RWPE2 (cell line): ENCODE measurements around the gene PIK3R1.

ENCODE experiments used
- ATAC-seq: fragments of 200-7000 bp; cut with Tn5 transposase; 3 replicates; pipeline ENCODE4 v1.9.1; 2021; ENCODE audit warnings: low read depth
- DNase-seq: peaks from one replicate; pipeline ENCODE4 v3.0.0-alpha.2; 2020; ENCODE audit warnings: low spot score
- H3K27ac ChIP-seq: fragments of 450-650 bp; 2 replicates; pipeline ENCODE4 v1.5.1; 2017; ENCODE audit warnings: mild to moderate bottlenecking; ENCODE audit not compliant: poor library complexity, severe bottlenecking
- H3K27me3 ChIP-seq: fragments of 250-450 bp; sonication (Bioruptor Pico); 2 replicates; pipeline ENCODE4 v1.5.1; 2021; ENCODE audit warnings: mild to moderate bottlenecking, moderate library complexity; ENCODE audit not compliant: insufficient read depth, poor library complexity, severe bottlenecking
- H3K36me3 ChIP-seq: fragments of 250-450 bp; sonication (Bioruptor Pico); 2 replicates; pipeline ENCODE4 v1.5.1; 2020; ENCODE audit warnings: low read depth, mild to moderate bottlenecking, moderate library complexity
- H3K4me1 ChIP-seq: fragments of 250-450 bp; sonication (Bioruptor Pico); 2 replicates; pipeline ENCODE4 v1.5.1; 2021; ENCODE audit warnings: mild to moderate bottlenecking, moderate library complexity; ENCODE audit not compliant: insufficient read depth, poor library complexity, severe bottlenecking
- H3K4me3 ChIP-seq: fragments of 250-450 bp; sonication (Bioruptor Pico); 2 replicates; pipeline ENCODE4 v1.5.1; 2021; ENCODE audit warnings: mild to moderate bottlenecking, moderate library complexity; ENCODE audit not compliant: severe bottlenecking
- H3K9me3 ChIP-seq: fragments of 250-450 bp; sonication (Bioruptor Pico); 2 replicates; pipeline ENCODE4 v1.5.1; 2021; ENCODE audit warnings: mild to moderate bottlenecking, moderate library complexity; ENCODE audit not compliant: severe bottlenecking
- TF ChIP-seq, protein P1 (sequence below): fragments of 450-650 bp; IDR thresholded peaks from one replicate; pipeline ENCODE4 v1.5.1; 2017; ENCODE audit warnings: mild to moderate bottlenecking, moderate library complexity; ENCODE audit not compliant: poor library complexity, severe bottlenecking

The PIK3R1 gene

DNA sequence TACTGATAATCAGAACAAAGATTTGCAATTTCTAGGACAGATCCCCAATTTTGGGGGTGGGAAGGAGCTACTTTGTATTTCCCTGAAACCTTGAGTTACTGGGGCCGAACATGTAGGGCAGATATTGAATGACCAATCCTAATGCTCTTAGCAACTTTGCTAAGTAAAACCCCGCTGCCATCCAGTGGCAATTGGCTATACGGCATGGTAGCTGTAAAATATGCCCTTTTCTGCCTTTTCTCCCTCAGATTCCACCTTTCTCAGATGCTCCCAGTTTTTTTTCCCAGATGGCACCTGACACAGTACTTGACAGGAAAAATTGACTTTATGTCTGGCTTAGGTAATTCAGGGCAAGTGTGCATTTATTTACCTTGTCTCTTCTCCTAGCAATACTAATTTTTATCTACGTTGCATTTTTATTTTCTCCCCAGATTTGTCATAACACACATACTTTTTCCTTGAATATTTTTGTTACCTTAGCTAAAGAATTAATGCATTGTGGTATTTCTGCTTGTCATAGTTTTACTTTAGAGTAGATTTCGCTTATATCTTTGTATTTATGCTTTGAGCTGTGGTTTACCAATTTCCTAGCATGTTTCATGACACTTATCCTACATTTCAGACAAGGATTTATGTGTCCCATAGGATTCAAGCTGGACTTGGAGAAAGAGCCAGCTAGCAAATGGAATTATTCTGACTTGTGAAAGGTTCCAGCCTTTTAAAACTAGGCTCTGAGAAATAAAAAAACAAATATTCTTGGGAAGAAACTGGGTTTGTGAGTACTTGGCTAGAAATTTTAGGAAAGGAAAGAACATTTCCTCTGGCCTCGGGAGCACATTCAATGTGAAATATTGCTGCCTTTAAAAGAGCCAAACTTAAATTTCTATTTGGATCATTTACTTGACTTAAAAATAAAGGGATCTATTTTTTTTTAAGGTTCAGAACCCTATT lies 37.4 kb downstream of the PIK3R1 start:
- no peaks in the 10 kb centered on the region for H3K9me3 ChIP-seq
- H3K4me3 ChIP-seq: no peak overlapping the region
- DNase-seq (no peak), ATAC-seq (peak; percentile 81)
- H3K27ac ChIP-seq: peak overlapping the region; percentile 55
- H3K4me1 ChIP-seq: peaks cover 20% of the 10 kb centered on the region
- no peaks in the 10 kb centered on the region for H3K27me3 ChIP-seq
- 0 out of 2 replicates have a peak, but pooled peaks cover 4% of the 10 kb centered on the region for H3K36me3 ChIP-seq
- TF ChIP-seq, protein P1, sequence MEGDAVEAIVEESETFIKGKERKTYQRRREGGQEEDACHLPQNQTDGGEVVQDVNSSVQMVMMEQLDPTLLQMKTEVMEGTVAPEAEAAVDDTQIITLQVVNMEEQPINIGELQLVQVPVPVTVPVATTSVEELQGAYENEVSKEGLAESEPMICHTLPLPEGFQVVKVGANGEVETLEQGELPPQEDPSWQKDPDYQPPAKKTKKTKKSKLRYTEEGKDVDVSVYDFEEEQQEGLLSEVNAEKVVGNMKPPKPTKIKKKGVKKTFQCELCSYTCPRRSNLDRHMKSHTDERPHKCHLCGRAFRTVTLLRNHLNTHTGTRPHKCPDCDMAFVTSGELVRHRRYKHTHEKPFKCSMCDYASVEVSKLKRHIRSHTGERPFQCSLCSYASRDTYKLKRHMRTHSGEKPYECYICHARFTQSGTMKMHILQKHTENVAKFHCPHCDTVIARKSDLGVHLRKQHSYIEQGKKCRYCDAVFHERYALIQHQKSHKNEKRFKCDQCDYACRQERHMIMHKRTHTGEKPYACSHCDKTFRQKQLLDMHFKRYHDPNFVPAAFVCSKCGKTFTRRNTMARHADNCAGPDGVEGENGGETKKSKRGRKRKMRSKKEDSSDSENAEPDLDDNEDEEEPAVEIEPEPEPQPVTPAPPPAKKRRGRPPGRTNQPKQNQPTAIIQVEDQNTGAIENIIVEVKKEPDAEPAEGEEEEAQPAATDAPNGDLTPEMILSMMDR: peak; percentile 96

DNA sequence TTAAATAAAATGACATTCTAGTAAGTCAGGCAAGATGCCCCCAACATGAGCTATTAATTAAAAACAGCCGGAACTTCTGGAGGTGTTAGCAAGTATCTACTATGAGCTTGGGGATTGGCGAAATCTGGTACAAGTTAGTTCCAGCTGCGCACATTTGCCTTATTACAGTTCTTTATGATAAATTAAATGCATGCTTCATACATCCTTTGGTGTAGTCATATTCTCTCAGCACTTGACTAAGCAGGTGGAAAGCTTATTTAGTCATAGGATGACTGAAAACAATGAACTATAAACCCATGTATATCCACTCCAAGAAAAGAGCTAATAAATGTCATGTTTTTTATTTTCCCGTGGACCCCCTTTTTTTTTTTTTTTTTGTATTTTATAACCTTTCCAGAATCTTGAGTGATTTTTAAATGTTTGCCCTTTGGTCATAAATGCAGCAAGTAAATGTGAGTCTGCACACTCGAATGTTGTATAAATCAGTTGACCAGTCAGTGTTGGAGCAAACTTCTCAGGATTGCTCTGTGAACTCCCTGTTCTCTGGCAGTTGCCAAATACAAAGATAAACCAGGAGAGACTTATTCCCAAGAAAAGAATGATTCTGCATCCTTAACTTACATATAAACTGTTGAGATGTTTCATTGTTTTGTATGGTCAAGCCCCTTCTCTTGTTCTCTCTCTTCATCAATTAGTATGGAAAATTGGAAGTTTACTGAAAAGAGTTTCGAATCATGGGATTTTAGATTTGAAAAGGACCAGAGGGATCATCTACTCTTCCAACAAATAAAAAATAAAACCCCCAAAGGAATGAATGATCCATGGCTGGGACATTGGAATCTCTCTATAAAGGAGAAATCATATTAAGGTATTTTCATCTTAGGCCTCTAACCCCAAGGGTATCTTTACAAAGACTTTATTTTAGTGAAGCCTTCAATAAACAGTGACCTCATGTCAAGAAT lies 38.3 kb downstream of the PIK3R1 start:
- no peak overlapping the region for H3K27ac ChIP-seq
- no peak overlapping the region for H3K4me3 ChIP-seq
- H3K9me3 ChIP-seq: no peaks in the 10 kb centered on the region
- no peak for ATAC-seq
- no peaks in the 10 kb centered on the region for H3K27me3 ChIP-seq
- DNase-seq: no peak
- H3K36me3 ChIP-seq: 0 out of 2 replicates have a peak, but pooled peaks cover 4% of the 10 kb centered on the region
- peaks cover 20% of the 10 kb centered on the region for H3K4me1 ChIP-seq
- TF ChIP-seq, protein P1: no peak

DNA sequence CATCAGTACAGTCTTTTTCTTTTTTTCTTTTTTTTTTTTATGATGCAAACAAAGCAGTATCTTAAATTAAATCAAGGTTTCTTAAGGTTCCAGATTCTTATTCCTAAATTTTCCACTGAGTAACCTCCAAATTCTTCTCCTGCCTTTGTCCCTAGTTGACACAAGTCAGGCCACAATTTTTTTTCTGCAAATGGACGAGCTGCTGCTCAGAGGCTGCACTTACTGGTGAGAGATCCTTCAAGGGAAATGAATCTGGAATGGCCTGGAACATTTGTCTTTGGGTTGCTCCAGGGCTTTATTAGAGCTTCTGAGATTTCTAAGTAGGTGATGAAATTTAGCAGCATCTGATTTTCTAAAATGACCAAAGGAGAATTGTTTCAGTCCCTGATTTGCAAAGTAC lies 39.3 kb downstream of the PIK3R1 start:
- H3K36me3 ChIP-seq: peaks cover 4% of the 10 kb centered on the region; the same call in 1 of the 2 replicates
- H3K27me3 ChIP-seq: no peaks in the 10 kb centered on the region
- DNase-seq (no peak), ATAC-seq (no peak)
- no peaks in the 10 kb centered on the region for H3K9me3 ChIP-seq
- H3K4me1 ChIP-seq: peaks cover 20% of the 10 kb centered on the region
- TF ChIP-seq, protein P1: no peak
- H3K4me3 ChIP-seq: no peak overlapping the region
- H3K27ac ChIP-seq: no peak overlapping the region

DNA sequence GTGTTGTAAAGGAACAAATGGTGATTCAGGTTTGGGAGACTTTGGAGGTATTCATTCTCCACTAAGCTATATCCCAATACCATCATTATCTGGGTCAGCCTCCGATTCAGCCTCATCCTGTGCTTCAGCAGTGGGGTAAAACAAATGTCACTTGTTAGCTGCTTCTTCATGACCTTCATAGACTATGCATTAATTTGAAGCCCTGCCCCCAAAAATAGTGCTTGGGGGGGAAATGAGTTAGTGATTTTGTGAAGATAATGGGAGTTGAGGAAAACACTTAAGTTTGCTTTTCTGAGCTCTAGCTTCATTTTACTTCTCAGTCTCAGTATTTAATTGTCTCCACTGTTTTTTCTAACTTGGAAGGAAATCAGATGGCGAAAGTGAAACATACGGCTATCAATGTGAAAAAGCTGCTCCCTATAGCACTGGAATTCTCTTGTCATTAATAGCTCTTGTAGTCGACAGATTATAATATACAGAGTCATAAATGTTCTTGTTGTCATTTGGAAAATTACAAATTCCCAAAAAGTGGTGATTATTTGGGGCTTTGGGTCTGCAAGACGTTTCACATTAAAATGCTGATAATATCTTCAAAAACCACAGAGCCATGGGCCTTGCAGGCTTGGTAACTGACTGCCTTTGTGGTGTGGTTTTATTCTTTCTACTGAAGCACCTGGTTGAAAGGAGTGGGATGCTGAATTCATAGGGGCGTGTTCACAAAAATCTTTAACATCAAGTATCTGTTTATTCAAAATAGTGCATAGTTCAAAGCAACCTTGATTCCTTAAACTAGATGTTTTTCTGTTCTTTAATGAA lies 40.0 kb downstream of the PIK3R1 start:
- Histone ChIP-seq H3K9me3 (no peaks in the 10 kb centered on the region), H3K27me3 (no peaks in the 10 kb centered on the region), H3K4me3 (no peak overlapping the region)

More for the DNA sequence above, 40.0 kb downstream of the PIK3R1 start:
- TF ChIP-seq, protein P1: no peak
- Histone ChIP-seq H3K4me1 (peaks cover 19% of the 10 kb centered on the region), H3K27ac (no peak overlapping the region), H3K36me3 (peaks cover 4% of the 10 kb centered on the region; the same call in 1 of the 2 replicates)
- ATAC-seq (no peak), DNase-seq (no peak)
